Measurements from ENCODE around the gene NDFIP2.

The NDFIP2 gene

GRCh38 chr13:79447141-79447540, 33.8 kb upstream of the NDFIP2 start:
- Histone ChIP-seq H4K20me1 (no peaks in the 10 kb centered on the region), H3K9me3 (peaks cover 18% of the 10 kb centered on the region; the same call in 1 of the 2 replicates), H3K9ac (no peak overlapping the region), H3K36me3 (no peaks in the 10 kb centered on the region), H3K27ac (no peak overlapping the region), H3K4me1 (peaks cover 22% of the 10 kb centered on the region), H3K27me3 (no peaks in the 10 kb centered on the region), H3K4me3 (no peak overlapping the region), H3K4me2 (no peak overlapping the region)
- TF ChIP-seq Cebpa-rat (IDR thresholded peaks at IDR 0.05): no peak

- peak overlapping the region; percentile 41; the same call in 1 of the 2 replicates for H3K27ac ChIP-seq
- no peaks in the 10 kb centered on the region for H4K20me1 ChIP-seq
- no peak for TF ChIP-seq Cebpa-rat (IDR thresholded peaks at IDR 0.05)
Observed at GRCh38 chr13:79447741-79448140, 33.2 kb upstream of the NDFIP2 start.

GRCh38 chr13:79448413-79448812, 32.5 kb upstream of the NDFIP2 start:
- H3K9ac ChIP-seq: no peak overlapping the region
- H3K36me3 ChIP-seq: no peaks in the 10 kb centered on the region
- H3K27ac ChIP-seq: peak overlapping the region; percentile 41; the same call in 1 of the 2 replicates
- H3K4me1 ChIP-seq: peaks cover 22% of the 10 kb centered on the region
- TF ChIP-seq Cebpa-rat (IDR thresholded peaks at IDR 0.05): no peak
- H4K20me1 ChIP-seq: no peaks in the 10 kb centered on the region
- H3K4me2 ChIP-seq: peak overlapping the region; percentile 60
- no peaks in the 10 kb centered on the region for H3K27me3 ChIP-seq
- no peak overlapping the region for H3K4me3 ChIP-seq
- H3K9me3 ChIP-seq: peaks cover 18% of the 10 kb centered on the region; the same call in 1 of the 2 replicates

More at GRCh38 chr13:79447741-79448140, 33.2 kb upstream of the NDFIP2 start:
- peaks cover 18% of the 10 kb centered on the region; the same call in 1 of the 2 replicates for H3K9me3 ChIP-seq
- no peaks in the 10 kb centered on the region for H3K27me3 ChIP-seq
- H3K4me1 ChIP-seq: peaks cover 22% of the 10 kb centered on the region
- H3K4me3 ChIP-seq: no peak overlapping the region
- H3K36me3 ChIP-seq: no peaks in the 10 kb centered on the region
- no peak overlapping the region for H3K9ac ChIP-seq
- peak overlapping the region; percentile 60 for H3K4me2 ChIP-seq

DNA sequence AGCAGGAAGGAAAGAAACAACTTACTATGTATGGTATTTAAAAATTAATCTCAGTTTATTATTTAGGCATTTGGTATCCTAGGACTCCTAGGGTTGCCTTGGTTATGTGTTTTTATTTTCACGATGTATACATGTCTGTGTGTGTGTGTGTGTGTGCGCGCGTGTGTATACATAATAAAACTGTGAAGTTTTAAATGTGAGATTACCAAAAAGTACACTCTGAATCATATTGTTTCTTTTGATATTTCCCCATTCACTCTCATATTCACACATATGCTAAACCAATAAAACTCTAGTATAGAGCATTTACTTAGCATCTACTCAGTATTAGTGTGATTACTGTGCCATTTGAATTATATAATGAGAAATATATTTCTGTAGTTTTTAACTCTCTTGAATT, 30.8 kb upstream of the NDFIP2 start:
- Histone ChIP-seq H3K4me1 (peaks cover 22% of the 10 kb centered on the region), H3K36me3 (no peaks in the 10 kb centered on the region), H3K9me3 (peaks cover 18% of the 10 kb centered on the region; the same call in 1 of the 2 replicates), H3K4me3 (no peak overlapping the region), H3K4me2 (no peak overlapping the region), H3K27ac (no peak overlapping the region), H3K27me3 (no peaks in the 10 kb centered on the region), H3K9ac (no peak overlapping the region), H4K20me1 (no peaks in the 10 kb centered on the region)
- no peak for TF ChIP-seq Cebpa-rat (IDR thresholded peaks at IDR 0.05)

- H3K9ac ChIP-seq: no peak overlapping the region
- no peak for TF ChIP-seq Cebpa-rat (IDR thresholded peaks at IDR 0.05)
- no peak overlapping the region for H3K27ac ChIP-seq
- H3K36me3 ChIP-seq: no peaks in the 10 kb centered on the region
- H3K4me1 ChIP-seq: peaks cover 22% of the 10 kb centered on the region
- no peaks in the 10 kb centered on the region for H4K20me1 ChIP-seq
- peaks cover 13% of the 10 kb centered on the region; the same call in 1 of the 2 replicates for H3K9me3 ChIP-seq
- H3K4me3 ChIP-seq: no peak overlapping the region
- H3K4me2 ChIP-seq: no peak overlapping the region
- no peaks in the 10 kb centered on the region for H3K27me3 ChIP-seq
Observed at GRCh38 chr13:79451500-79451962, 29.4 kb upstream of the NDFIP2 start.

- H3K4me3 ChIP-seq: no peak overlapping the region
- H3K27me3 ChIP-seq: no peaks in the 10 kb centered on the region
- no peak overlapping the region for H3K4me2 ChIP-seq
- no peak overlapping the region for H3K9ac ChIP-seq
- H3K27ac ChIP-seq: no peak overlapping the region
- TF ChIP-seq Cebpa-rat (IDR thresholded peaks at IDR 0.05): no peak
- H3K4me1 ChIP-seq: peaks cover 22% of the 10 kb centered on the region
- H3K9me3 ChIP-seq: peaks cover 10% of the 10 kb centered on the region; the same call in 1 of the 2 replicates
- H4K20me1 ChIP-seq: no peaks in the 10 kb centered on the region
- H3K36me3 ChIP-seq: no peaks in the 10 kb centered on the region
Observed at GRCh38 chr13:79452239-79452913, 28.6 kb upstream of the NDFIP2 start.

- Histone ChIP-seq H3K36me3 (no peaks in the 10 kb centered on the region), H3K4me3 (no peak overlapping the region), H3K9me3 (no peaks in the 10 kb centered on the region), H3K4me1 (no peaks in the 10 kb centered on the region), H3K4me2 (no peak overlapping the region), H3K9ac (no peak overlapping the region), H4K20me1 (no peaks in the 10 kb centered on the region), H3K27ac (no peak overlapping the region), H3K27me3 (no peaks in the 10 kb centered on the region)
- TF ChIP-seq Cebpa-rat (IDR thresholded peaks at IDR 0.05): no peak
Observed at GRCh38 chr13:79455331-79455730, 25.6 kb upstream of the NDFIP2 start.

GRCh38 chr13:79456051-79456450, 24.9 kb upstream of the NDFIP2 start:
- Histone ChIP-seq H3K4me2 (no peak overlapping the region), H3K4me3 (no peak overlapping the region), H3K9me3 (no peaks in the 10 kb centered on the region), H3K9ac (no peak overlapping the region), H3K27ac (no peak overlapping the region), H3K36me3 (no peaks in the 10 kb centered on the region), H3K27me3 (no peaks in the 10 kb centered on the region), H4K20me1 (no peaks in the 10 kb centered on the region), H3K4me1 (no peaks in the 10 kb centered on the region)
- TF ChIP-seq Cebpa-rat (IDR thresholded peaks at IDR 0.05): no peak

DNA sequence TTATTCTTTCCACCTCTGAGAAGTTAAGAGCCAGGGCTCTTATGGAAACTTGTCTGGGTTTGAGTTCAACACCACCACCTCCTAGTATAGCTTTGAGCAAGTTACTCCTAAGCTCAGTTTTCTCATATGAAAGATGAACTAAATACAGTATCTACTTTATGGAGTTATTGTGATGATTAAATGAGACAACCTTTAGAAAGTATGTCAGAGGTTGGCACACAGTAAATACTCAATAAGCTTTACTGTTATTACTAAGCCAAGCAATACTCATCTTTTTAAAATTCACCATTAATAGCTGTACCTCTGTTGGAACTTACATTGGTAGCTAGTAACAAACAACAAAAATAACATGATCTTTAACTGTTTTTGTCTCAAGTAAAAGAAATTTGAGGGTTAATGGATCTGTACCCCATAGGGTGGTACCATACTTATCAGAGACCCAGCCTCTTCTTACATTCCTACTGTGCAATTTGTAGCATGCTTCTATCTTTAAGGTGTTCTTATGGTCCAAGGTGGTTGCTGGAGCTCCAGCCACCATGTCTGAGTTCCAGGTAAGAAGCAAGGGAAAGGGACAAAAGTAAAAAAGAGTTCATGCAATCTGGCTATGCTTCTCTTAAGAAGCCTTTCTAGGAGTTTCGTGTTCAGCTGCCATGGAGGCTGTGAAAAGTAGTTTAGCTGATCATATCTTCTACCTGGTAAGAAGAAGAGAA, 24.1 kb upstream of the NDFIP2 start:
- Histone ChIP-seq H3K4me2 (no peak overlapping the region), H3K9me3 (no peaks in the 10 kb centered on the region), H3K9ac (no peak overlapping the region), H3K4me3 (no peak overlapping the region), H3K36me3 (no peaks in the 10 kb centered on the region), H3K27me3 (no peaks in the 10 kb centered on the region), H3K27ac (no peak overlapping the region), H4K20me1 (no peaks in the 10 kb centered on the region), H3K4me1 (no peaks in the 10 kb centered on the region)
- no peak for TF ChIP-seq Cebpa-rat (IDR thresholded peaks at IDR 0.05)

GRCh38 chr13:79457390-79457789, 23.6 kb upstream of the NDFIP2 start:
- H3K4me3 ChIP-seq: no peak overlapping the region
- no peak overlapping the region for H3K4me2 ChIP-seq
- no peak overlapping the region for H3K9ac ChIP-seq
- H3K27me3 ChIP-seq: no peaks in the 10 kb centered on the region
- no peaks in the 10 kb centered on the region for H3K4me1 ChIP-seq
- no peaks in the 10 kb centered on the region for H3K36me3 ChIP-seq
- no peak overlapping the region for H3K27ac ChIP-seq
- no peaks in the 10 kb centered on the region for H3K9me3 ChIP-seq
- H4K20me1 ChIP-seq: no peaks in the 10 kb centered on the region
- TF ChIP-seq Cebpa-rat (IDR thresholded peaks at IDR 0.05): no peak
